Stimulated activated CD8-positive, alpha-beta memory T cell treated with anti-CD3 and anti-CD28 coated beads, Interleukin-12 subunit alpha, Interleukin-12 subunit beta, amount 100 ng/mL, for 24 hours (primary cell): ENCODE results near the gene TXLNB.
A peak's percentile ranks its signal among the peaks of the same experiment; 100 is the strongest.

Experiments
- DNase-seq: peaks from one replicate; pipeline ENCODE4 v3.0.0-alpha.2; 2020; ENCODE audit errors: extremely low read depth

Gene TXLNB

DNA sequence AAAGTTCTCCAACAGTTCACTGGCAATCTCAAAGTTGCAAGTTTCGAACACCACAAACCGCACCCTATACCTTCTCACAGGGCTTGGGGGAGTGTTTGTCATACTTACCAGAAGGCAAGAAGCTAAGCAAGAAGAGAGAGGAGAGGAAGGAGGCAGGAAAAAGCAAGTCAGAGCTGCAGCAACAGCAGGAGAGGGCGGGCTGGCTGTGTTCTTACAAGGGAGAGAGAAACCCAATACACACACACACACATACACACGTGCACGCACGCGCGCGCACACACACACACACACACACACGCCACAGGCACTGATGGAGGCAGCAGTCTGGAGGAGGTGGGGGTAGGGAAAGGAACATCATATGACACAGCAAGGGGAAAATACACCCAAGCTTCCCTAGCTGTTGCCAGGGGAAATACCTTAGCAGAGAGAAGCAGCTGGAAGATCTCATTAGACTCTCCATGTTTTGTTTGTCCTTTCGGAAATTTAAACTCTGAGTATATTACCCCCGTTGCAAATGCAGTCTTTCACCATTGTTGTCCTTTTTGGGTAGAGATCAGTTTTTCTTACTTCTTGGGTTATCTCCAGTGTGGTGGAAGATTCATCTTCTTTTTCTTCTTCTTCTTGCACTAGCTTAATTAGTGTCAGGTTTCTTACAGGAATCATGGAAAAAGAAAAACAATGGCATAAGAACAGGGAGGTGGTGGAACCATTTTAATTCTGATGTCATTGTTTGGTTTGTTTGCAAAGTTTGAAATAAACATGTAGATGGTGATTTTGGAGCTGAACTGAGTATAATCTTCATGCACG, at the start of gene TXLNB:
Gene TXLNB (minus strand): TSS at position 186 of the 807 bp plus-strand sequence. CDS start 3,099 bp downstream, outside the sequence.
- DNase-seq, result peak; percentile 52

DNA sequence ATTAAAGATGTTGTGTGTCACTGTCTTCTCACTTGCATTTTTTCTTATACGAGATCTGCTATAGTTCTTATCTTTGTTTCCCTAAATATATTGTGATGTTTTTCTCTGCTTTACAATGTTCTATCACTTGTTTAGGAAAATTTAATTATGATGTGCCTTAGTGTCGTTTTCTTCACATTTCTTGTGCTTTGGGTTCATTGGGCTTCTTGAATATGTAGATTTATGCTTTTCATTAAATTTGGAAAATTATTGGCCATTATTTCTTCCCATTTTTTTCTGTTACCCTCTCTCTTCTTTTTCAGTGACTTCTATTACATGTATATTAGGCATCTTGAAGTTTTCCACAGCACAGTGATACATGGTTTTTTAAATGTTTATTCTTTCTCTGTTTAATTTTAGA, 49.3 kb upstream of the TXLNB start:
- no peak for DNase-seq

DNA sequence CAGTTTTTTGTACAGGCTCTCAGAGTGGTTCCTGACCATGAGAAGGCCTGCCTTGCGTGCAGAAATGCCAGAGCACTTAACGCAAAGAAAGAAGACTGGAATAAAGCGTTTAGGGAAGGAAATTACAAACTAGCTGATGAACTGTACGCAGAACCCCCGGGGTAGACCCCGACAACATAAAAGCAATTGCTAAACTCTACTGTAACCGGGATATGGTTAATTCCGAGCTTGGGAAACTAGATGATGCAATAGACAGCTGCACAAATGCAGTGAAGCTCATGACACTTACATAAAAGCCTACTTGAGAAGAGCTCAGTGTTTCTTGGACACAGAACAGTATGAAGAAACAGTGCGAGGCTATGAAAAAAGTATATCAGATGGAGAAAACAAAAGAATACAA, 47.0 kb upstream of the TXLNB start:
- DNase-seq, result no peak

DNA sequence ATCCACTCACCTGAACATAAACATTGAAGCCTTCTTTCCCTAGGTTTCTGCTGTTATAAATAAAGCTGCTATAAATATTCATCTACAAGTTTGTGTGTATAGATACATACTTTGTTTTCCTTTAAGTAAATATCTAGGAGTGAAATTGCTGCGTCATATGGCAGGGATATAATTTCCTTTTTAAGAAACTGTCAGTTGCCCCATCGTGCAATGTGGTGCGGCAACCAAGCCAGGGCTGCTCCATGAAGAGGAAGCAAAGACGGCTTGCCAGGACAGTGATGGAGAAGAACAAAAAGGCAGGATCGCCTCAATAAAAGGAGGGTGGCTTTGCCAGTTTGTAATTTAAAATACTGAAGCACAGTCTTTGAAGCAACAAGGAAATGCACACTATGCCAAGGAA, 46.0 kb upstream of the TXLNB start:
- no peak for DNase-seq

DNA sequence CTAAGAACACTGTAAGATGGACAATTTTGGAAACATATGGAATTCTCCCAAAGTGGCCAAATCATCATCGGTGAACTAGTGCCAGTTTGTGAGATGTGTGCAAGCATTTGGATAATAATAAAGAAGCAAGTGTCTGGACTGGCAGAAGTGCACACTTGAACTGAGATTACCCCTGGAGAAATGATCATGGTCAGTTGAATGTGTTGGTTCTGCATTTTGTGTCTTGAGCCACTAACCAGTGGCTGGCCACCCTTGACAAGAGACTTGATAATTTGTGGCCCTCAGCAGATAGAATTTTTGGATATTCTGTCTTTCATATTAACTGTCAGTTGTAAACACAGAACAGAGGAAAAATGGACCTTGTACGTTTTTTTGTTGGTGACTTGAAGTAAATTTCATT, 45.2 kb upstream of the TXLNB start:
- no peak for DNase-seq

DNA sequence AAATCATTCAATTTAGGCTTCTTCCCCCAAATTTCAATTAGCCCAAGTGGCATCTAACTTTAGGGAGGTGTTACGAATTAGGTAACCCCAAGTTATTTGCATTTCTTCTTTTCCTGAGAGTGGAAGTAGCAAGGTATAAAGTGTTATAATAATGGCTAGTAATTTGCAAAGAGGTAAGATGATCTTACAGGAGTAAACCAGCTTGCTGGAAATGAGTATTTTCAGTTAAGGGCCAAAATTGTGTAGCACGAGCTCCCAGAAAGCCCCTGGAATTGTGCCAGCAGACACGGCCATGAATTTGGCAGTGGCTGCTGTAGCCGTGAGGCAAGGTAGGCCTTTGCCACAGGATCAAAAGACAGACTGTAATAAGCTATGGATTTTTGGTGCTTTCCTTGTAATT, 44.7 kb upstream of the TXLNB start:
- DNase-seq, result no peak

DNA sequence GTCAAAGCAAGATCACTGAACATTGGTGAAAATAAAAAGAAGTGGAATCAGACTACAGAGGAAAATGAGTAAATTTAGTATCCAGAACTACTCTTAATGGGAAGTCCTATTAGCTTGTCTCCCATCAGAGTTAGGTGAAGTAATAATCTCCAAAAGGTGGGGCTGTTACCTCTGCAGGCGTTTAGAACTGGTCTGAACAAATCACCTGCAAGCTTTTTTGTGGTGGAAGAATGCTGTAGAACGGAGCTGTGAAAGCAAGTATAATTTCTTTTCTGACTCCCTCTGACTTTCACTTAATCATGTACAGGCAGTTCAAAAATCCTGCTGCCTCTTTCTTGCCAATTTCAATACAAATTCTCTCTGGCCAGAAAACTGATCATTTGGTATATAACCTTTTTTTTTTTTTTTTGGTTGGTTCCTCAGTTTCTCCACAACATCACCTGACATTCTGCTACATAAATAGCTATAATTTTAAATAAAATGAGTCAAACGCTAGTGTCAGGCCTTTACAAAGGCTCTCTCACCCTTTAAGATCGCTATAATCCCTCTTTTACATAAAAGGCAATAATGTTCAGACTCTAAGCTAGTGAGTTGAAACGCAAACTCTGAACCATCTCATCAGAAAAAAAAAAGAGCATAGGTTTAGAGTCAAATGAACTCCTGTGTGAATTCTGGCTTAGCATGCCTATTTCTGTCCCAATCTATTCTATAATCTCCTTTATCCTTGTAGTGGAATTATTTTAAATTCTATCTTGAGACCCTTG, 43.8 kb upstream of the TXLNB start:
- DNase-seq, result no peak

DNA sequence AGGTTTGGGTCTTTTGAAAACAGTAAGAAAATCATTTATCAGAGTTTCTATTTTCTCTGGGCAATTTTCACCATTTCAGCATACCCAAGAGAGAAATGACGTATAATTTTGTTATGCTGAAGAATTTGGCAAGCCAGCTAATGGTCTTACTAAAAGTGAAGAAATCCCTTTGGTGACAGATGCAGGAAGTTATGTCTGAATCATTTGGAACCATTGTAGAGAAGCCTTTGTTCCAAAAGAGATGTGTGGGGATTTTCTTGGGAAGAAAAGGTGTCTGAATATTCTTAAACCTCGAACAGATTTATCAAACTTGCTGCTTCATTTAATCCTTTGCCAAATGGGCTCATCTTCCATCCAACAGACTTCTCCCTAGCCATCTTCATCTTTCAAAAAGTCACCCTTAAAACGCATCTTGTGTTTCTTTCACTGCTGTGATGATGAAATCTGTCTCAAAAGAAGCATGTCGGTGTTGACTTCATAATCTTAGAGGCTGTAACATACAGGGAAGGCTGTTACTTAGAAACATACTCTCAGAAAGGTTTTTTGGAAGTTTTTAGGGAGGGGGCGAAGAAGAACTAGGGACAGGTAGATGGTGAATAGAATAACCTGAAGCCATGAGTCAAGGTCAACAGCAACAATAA, 43.1 kb upstream of the TXLNB start:
- no peak for DNase-seq

DNA sequence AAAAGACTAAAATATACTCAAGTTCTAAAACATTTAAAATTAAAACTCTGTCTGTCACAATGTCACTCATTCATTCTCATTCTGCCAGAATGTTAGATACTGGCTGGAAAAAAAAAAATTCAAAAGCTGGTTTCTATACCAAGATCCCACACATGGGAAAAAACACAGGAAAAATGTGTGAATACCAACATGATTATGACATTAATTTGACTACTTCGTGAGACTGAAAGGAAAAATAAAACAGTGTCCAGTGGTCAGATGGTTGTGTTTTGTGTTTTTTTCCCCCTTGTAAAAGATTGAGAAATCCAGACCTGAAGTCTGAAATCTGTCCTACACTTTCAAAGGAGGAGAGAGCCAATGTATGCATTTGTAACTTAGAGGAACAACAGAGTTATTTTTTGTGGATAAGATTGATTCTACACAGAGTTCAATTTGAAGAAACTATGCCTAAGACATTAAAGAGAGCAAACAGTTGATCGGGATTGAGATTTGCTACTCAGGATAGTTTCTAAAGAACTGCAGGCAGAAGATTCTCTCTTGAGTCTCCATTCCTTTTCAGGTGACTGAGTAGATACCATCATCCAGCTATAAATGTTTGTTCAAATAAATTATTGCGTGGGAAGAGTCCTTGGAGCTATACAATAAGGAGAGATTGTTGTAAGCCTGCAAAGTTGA, 39.2 kb upstream of the TXLNB start:
- DNase-seq, result no peak

DNA sequence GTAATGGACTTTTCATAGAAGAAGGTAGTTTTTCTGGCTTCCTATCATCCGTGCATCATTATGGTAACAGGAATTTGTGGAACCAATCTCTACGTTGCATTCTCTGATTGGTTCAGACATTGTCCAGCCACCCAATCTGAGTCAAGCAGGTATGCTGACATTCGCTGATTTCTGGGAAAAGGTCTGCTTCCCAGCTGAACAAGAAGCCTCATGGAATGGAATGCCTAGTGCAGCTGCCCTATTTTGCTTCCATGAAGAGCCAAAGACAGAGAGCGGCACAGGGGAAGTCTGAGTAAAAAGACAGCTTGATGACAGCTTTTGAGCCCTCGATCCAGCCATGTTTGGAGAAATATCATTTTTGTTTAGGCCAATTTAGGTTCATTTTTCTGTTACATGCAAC, 38.5 kb upstream of the TXLNB start:
- DNase-seq, result no peak

DNA sequence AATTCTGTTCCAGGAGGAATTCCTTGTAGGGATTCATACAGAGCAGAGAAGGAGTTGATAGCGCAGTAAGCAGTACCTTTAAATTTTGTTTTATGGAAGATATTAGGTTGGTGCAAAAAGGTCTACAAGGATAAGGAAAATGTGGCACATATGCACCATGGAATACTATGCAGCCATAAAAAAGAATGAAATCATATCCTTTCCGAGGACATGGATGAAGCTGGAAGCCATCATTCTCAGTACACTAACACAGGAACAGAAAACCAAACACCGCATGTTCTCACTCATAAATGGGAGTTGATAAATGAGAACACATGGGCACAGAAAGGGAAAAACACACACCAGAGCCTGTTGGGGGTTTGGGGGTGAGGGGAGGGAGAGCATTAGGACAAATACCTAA, 37.4 kb upstream of the TXLNB start:
- no peak for DNase-seq

DNA sequence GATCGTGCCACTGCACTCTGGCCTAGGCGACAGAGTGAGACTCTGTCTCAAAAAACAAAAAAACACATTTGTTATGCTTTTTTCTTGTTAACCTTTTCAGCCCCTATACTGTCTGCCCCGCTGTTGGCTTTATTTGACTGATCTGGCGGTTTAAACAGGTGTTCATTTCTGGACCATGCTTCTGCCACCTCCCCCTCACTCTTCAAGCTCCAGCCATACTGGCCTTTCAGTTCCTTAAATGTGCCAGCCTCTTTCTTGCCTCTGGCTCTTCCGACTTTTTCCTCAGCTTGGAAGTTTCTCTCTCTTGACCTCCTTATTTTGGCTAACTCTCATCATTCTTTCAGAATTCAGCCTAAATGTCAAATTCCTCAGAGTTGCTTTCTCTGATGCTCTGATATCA, 35.2 kb upstream of the TXLNB start:
- no peak for DNase-seq

DNA sequence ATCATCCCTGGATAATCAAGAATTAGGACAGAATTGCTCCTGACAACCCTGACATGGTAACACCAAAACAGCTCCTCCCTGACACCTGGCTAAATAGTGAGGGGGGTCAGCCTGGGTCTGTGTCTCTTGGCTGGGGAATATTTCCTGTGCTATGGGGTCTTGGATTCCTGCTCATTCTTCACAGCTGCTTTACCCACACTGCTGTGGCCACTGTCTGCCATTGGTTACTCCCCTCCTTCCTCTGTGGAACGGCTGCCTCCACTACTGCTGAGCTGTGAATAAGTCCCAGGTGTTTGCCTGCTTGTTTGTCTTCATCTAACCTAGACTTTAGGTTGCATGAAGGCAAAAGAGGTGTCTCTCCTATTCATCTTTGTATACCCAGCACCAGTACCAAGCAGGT, 33.9 kb upstream of the TXLNB start:
- no peak for DNase-seq

DNA sequence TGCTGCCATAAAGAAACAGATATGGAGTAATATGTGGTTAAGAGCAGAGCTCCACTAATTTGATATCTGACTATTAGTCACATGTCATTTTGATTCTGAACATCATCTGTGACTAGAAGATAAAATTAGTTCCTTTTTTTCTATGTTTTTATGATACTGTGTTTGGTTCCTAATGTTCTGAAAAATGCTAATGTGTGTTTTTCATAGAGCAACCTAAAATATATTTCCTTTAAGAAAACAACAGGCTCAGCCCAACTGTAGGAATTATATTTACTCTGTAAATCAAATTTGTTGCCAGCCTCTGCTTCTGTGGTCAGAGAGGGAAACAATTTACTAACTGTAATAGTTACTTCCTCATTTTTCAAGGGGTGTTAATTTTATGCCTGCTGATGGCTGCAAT, 33.3 kb upstream of the TXLNB start:
- no peak for DNase-seq

DNA sequence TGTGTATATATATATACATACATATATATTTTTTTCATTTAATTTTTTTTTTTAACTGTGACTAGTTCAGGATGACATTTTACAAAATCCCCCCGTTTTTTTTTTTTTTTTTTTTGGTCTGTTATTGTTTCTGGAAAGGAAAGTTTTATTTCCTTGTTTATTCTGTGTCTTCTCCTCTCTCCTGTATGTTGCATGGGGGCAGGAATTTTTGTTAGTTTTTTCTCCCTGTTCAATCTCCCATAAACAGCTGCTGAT, 32.4 kb upstream of the TXLNB start:
- no peak for DNase-seq

DNA sequence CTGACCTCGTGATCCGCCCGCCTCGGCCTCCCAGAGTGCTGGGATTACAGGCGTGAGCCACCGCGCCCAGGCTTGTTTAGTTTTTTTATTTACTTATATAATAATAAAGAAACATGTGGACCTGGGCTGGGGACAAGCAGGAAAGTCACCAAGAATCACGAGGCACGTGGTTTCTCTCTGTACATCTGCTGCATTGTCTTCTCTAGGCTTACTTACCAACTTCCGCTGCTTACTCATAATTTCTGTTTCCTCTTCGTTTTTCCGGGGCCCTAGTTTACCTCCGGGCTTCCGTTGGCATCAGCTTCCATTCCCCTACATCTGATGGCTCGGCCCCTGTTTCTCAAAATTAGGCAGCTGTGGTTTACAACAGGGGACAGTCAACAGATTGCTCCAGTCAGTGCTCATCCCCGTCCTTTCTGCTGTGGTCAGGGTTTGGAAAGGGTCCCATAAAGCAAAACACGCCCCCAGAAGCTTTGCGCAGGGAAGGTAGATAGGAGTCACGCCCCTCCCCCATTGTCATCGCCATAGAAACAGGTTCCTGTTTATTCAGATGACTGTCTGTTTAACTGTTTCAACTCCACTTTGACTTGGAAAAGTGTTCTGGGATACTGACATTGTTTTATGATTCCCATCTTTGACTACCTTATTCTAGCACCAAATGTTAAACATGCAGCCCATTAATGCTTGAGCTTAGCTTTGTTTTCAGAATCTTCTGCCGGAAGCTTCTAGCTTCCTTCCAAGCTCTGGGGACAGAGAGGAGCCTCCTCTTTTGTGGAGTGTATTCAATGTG, 31.9 kb upstream of the TXLNB start:
- DNase-seq, result peak; percentile 64

DNA sequence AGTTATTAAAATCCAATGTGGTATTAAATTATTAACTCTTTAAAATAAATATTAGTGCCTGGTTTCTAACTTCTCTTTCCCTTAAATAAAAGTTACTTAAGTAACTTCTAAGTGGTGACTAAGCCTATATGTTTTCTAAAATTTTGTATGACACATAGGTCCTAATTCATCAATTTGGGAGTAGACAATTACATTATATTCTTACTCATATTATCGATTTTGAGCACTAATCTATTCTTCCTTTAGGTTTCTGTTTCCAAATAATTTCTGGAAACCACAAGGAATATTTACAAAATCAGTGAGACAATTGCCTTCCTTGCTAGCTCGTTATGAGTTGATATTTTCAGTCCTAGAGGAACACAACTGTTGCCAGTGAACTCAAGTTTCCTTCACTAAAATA, 28.3 kb upstream of the TXLNB start:
- DNase-seq, result no peak

DNA sequence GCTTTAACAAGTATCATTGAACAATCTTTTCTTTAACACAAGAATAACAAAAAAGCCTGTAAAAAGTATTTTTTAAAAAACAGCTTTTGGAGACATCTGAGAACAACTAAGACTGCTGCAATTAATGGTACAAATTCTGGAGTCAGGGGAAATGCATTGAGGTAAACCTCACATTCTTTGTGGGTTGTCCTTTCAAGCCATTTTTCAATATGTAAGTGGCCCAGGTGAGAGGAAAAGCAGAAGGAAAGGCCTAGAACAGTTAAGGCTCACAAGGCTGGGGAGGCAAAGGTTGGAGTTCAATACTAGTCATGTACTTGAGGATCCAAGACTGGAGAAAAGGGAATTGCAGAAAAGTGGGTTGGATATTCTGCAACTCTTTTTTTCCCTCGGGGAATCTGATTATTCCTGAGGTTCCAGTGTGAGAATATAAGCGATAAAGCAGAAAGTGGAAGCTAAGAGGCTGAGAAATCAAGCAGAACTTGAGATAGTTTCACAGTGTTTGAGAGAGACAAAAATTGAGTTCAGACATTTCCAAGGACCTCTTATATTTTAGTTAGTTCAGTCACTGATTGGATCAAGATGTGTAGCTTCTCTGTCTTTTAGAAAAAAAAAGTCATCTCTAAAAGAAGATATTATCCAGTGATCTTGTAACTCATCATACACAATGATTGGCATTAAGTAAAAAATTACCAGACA, 25.0 kb upstream of the TXLNB start:
- DNase-seq, result no peak

DNA sequence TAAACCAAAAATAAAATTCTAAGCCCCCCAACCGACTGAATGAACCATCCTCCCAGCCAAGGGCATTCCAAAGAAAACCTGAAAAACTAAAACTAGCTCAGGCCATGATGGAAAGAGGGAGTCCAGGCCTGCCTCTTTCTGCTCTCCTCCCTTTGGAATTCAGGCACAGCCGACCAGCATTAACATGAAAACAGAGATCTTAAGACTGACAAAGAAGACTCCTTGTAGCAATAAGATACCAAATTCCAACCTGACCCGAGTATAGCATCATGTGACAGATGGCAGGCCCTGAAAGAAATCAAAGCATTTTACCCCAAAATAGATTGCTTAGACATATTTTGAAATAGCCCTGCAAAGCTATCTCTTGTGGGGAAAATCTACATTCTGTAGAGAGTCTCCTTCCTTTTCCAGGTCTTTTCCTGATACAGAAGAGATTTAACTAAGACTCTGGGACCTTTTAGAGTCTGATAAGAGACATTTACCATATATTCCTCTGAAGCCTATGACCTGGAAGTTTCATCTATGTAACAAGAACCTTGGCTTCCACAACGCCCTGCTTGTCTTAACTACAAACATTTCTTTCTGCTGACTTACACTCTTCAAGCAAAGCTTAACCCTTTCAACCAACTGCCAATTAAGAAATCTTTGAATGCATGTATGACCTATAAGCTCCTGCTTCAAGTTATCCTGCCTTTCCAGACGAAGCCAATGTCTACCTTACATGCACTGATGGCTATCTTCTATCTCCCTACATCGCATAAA, 22.2 kb upstream of the TXLNB start:
- no peak for DNase-seq

DNA sequence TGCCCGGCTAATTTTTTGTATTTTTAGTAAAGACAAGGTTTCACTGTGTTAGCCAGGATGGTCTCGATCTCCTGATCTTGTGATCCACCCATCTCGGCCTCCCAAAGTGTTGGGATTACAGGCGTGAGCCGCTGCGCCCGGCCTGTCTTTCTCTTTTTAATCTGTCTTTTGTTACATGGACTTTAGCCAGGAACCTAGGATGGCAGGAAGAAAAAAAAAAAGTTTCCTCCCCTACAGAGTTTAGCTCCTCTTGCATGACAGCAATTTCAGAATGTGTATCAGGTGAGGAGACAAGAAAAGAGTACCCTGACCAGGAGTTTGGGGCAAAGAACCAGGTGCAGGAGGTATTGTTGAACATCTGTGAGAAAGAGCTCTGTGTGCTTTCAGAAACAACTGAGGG, 21.4 kb upstream of the TXLNB start:
- no peak for DNase-seq
